GM19193 (cell line): ENCODE measurements around the gene DOCK4.

Source experiments
- POLR2A ChIP-seq: IDR thresholded peaks from 4 replicates; pipeline ENCODE4 v1.6.1; 2011; ENCODE audit not compliant: insufficient read depth, insufficient read length; ENCODE audit errors: extremely low read depth

Gene DOCK4

DNA sequence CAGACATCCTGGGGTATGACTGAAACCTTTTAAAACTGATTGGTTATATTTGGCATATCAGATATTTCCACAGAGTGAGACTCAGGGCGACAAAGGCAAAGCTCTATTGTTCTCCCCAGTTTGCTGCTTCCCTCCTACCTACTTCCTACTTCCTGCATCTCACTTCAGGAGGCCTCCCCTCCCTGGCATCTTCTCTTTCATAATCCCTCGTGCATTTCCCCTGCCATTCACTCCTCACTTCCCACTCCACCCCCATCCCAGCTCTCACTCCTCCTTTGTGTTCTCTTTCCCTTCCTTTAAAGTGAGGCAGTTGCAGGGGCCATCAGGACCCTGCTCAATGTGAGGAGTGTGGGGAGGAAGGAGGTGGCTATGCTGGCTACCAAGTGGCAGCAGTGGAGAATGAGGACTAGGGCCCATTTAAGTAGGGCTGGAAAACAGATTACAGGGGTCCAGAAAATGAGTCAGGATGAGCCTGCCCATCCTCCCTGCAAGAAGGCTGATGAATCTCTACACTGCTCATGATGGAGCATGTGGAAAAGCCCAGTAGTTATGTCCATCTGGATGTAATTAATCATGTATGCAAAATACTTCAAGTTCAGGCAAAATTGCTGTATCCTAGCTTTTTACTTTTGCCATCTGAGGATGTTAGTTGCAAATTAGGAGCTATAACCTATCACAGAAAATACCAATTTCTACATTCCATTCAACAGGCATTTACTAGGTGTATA lies 332.1 kb downstream of the DOCK4 start:
- TF ChIP-seq POLR2A, result no peak

DNA sequence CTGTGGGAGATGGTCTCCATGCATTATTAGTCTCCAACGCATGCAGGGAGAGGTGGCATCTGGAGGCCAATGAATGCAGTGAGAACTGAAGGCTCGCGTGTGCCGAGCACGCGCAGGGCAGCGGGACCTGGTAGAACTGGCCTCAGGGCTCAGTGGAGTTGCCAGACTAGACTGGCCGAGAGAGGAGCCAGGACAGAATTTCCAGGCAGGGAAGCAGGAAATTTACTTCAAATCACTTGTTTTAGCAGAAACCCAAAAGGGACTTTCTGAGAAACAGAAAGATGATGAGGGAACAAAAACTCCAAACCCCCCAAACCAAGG lies 332.9 kb downstream of the DOCK4 start:
- no peak for TF ChIP-seq POLR2A

DNA sequence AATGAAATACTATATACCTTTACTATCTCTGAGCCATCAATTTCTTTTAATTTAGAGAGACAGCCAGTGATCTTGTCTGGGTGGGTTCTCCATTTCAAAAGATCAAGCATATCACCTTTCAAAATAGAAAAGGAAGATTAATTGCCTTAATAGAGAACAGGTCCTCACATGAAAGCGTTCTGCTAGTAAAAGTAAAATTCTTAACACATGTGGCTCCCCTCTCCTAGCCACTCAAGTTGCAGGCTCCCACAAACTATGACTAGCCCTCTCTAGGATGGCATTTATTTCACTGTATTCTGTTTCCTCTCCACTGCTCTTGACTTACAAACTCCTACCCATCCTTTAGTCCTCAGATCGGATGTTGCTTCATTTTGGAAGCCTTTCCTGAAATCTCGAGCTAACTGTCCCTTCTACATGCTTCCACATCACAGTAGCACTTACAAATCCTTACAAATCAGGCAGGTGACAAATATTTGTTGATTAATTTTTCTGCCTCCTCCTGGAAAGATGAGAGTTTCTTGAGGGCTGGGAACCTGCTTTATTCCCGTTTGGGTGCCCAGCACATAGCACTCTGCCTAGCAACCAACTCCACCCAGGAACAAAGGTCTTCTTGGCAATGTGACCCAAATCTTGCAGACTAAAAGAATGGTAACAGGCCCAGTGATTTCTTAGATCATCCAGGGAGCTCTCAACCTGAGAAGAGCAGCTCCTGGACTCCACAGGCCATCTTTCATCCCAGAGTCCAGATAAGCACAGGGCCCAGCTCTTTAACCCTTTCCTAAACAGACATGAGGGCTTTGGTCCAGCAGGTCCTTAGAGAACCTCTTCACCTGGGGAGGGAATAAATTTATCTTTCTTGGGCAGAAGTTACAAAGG lies 333.5 kb downstream of the DOCK4 start:
- TF ChIP-seq POLR2A, result no peak

GRCh38 chr7:111871283-111871682 lies 334.9 kb downstream of the DOCK4 start:
- TF ChIP-seq POLR2A, result no peak

GRCh38 chr7:111869280-111869679 lies 336.9 kb downstream of the DOCK4 start:
- TF ChIP-seq POLR2A, result no peak

DNA sequence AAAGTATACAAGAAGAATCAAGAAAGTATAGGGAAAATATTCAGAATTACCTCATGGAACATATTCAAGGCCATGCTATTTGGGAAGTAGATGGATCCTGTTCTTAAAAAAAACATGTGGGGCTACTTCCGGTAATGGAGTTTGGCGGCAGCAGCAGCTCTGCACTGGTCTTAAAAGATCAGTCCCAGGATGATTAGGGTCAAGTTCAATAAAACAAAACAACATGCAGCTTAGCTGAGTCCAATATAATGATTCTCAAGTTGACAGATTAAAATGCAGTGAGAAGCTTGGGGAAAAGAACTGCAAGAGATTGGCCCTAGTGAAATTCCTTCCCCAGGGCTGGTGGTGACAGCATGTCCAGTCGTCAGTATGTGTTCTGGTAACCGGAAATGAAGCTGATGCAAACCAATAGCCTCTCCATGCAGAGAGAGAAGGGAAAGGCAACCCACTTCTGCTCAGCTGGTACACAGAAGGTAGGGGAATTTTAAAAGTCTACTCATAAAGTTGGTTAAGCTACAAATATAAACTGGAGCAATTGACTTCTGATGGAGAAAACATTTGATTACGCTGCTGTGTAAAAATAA lies 338.8 kb downstream of the DOCK4 start:
- no peak for TF ChIP-seq POLR2A

GRCh38 chr7:111866787-111867186 lies 339.4 kb downstream of the DOCK4 start:
- TF ChIP-seq POLR2A, result no peak

- no peak for TF ChIP-seq POLR2A
Measured at GRCh38 chr7:111865430-111865829, 340.8 kb downstream of the DOCK4 start.

DNA sequence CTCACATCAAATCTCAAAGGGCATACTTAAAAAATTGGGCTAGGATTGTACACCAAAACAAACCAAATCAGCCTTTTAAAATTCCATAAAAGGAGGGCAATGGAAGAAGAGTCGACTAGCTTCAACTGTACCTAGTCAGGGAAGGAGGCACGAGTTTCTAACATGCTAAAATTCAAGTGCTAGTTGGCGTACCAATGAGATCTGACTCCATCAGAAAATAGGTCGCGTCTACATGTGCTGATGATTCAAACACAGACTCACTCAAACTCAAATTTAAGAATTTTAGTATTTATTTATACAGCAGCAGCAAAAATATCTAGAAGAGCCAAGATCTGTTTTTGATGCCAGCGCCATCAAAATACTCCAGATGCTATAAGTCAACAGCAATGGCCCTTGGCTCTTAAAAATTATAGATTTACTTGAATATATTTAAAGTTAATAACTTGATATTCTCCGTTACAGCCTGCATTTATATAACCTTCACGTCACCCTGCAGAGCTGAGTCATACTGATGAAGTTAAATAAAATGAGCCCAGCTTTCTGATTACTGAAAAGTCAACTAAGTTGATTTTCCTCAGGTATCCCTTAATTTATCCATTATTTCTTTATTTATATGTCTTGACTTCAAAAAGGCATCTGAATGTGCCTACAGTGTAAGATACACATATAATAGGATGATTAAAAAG lies 341.8 kb downstream of the DOCK4 start:
- TF ChIP-seq POLR2A, result no peak

GRCh38 chr7:111863269-111863668 lies 342.9 kb downstream of the DOCK4 start:
- no peak for TF ChIP-seq POLR2A

DNA sequence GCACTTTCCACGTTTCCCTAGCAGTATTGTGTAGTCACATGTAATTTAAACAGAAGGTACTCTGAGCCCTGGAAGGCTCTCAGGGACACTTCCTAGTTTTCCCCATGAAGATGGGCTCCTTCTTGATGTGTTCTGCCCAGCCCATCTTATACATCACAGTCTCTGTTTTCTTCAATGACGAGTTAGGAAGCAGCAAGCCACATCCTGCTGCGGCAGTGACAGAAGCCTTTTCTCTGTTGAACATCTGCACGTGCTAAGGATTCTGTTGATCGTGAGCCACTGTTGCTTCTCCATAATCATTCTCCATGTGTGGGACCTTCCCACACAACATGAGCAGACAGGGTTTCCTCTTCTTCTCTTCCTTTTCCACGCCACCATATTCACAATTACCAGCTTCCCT lies 346.0 kb downstream of the DOCK4 start:
- TF ChIP-seq POLR2A, result no peak

DNA sequence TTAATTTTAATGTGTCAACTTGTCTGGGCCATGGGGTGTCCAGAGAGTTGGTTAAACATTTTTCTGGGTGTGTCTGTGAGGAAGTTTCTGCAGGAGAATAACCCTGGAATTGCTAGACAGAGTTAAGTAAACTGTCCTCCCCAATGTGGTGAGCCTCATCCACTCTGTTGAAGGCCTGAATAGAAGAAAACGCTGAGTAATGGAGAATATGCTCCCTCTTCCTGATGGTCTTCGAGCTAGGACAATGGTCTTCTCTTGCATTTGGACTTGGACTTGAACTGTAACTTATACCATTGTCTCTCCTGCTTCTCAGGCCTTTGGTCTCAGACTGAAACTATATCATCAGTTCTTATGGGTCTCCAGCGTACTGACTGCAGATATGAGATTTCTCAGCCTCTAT lies 347.9 kb downstream of the DOCK4 start:
- TF ChIP-seq POLR2A, result no peak

DNA sequence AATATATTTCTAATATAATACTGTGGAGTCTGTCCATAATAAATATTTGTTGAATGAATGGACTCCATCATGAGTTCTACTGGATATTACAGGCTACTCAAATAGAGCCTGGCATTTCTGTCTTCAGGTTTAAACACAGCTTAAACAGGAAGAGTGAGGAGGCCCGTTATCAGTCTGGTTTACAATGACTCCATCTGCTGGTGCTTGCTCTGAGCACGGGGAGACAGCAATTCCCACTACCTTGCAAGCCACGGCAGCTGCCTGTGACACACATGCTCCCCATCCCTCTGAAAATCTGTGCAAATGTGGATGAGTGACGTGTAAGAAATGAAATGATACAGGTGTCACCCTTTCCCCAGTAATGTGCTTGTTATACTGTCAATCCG lies 350.4 kb downstream of the DOCK4 start:
- TF ChIP-seq POLR2A, result no peak

GRCh38 chr7:111855161-111855841 lies 350.9 kb downstream of the DOCK4 start:
- TF ChIP-seq POLR2A, result no peak

- TF ChIP-seq POLR2A, result no peak
Measured at GRCh38 chr7:111853201-111853990, 352.8 kb downstream of the DOCK4 start.

DNA sequence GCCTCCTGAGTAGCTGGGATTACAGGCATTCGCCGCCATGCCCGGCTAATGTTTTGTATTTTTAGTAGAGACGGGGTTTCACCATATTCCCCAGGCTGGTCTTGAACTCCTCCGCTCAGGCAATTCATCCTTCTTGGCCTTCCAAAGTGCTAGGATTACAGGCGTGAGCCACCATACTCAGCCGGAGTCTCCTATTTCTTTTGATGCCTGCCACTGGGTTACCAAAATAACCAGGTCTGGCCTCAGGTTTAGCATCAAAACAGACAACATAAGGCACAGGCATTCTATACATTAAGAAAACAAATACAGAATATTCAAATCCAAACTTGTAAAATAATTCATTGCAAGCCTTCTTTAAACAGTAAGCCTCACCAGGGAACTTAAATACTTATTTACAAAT lies 354.1 kb downstream of the DOCK4 start:
- no peak for TF ChIP-seq POLR2A
